ENCODE measurements around the gene CLPTM1L.
"Not testable (repeated sequence)": the region's sequence is repeated elsewhere in the genome, so short reads cannot be mapped to it uniquely, and the experiment has no call there.

Gene CLPTM1L

GRCh38 chr5:1380011-1380817 lies 35.3 kb upstream of the CLPTM1L start:
- peak; percentile 52 for DNase-seq

- DNase-seq: no peak
These were observed 34.2 kb upstream of the CLPTM1L start for GRCh38 chr5:1378866-1379659.

- DNase-seq: no peak
These were observed 33.2 kb upstream of the CLPTM1L start for GRCh38 chr5:1378096-1378495.

GRCh38 chr5:1376981-1377380 lies 32.1 kb upstream of the CLPTM1L start:
- DNase-seq: no peak

GRCh38 chr5:1375871-1376810 lies 31.2 kb upstream of the CLPTM1L start:
- no peak for DNase-seq

GRCh38 chr5:1374679-1375055 lies 29.8 kb upstream of the CLPTM1L start:
- DNase-seq: no peak

- no peak for DNase-seq
These were observed 29.3 kb upstream of the CLPTM1L start for GRCh38 chr5:1374030-1374678.

GRCh38 chr5:1371972-1372342 lies 27.1 kb upstream of the CLPTM1L start:
- DNase-seq: not testable (repeated sequence)

- no peak for DNase-seq
These were observed 26.5 kb upstream of the CLPTM1L start for GRCh38 chr5:1371218-1371971.

GRCh38 chr5:1370006-1370405 lies 25.1 kb upstream of the CLPTM1L start:
- no peak for DNase-seq

GRCh38 chr5:1368756-1369155 lies 23.9 kb upstream of the CLPTM1L start:
- no peak for DNase-seq

GRCh38 chr5:1368236-1368635 lies 23.3 kb upstream of the CLPTM1L start:
- no peak for DNase-seq

- DNase-seq: no peak
These were observed 22.2 kb upstream of the CLPTM1L start for GRCh38 chr5:1367149-1367548.

- DNase-seq: no peak
These were observed 21.6 kb upstream of the CLPTM1L start for GRCh38 chr5:1366514-1366913.

- no peak for DNase-seq
These were observed 19.3 kb upstream of the CLPTM1L start for GRCh38 chr5:1364211-1364610.

- no peak for DNase-seq
These were observed 18.7 kb upstream of the CLPTM1L start for GRCh38 chr5:1363581-1363980.

- DNase-seq: no peak
These were observed 18.3 kb upstream of the CLPTM1L start for GRCh38 chr5:1363160-1363559.

- DNase-seq: no peak
These were observed 17.5 kb upstream of the CLPTM1L start for GRCh38 chr5:1362242-1363015.

GRCh38 chr5:1360861-1361260 lies 16.0 kb upstream of the CLPTM1L start:
- DNase-seq: no peak

GRCh38 chr5:1360367-1360766 lies 15.5 kb upstream of the CLPTM1L start:
- not testable (repeated sequence) for DNase-seq

- DNase-seq: no peak
These were observed 14.8 kb upstream of the CLPTM1L start for GRCh38 chr5:1359713-1360112.
